C4-2B (cell line): Measurements from ENCODE around the gene CCDC40.

ENCODE experiments used
- CTCF ChIP-seq: fragments of 450-650 bp; conservative IDR thresholded peaks from 2 replicates; pipeline ENCODE4 v1.5.1; 2017; ENCODE audit warnings: mild to moderate bottlenecking
- ZFX ChIP-seq: fragments of 450-650 bp; IDR thresholded peaks from 2 replicates; pipeline ENCODE4 v1.6.1; 2017

DNA sequence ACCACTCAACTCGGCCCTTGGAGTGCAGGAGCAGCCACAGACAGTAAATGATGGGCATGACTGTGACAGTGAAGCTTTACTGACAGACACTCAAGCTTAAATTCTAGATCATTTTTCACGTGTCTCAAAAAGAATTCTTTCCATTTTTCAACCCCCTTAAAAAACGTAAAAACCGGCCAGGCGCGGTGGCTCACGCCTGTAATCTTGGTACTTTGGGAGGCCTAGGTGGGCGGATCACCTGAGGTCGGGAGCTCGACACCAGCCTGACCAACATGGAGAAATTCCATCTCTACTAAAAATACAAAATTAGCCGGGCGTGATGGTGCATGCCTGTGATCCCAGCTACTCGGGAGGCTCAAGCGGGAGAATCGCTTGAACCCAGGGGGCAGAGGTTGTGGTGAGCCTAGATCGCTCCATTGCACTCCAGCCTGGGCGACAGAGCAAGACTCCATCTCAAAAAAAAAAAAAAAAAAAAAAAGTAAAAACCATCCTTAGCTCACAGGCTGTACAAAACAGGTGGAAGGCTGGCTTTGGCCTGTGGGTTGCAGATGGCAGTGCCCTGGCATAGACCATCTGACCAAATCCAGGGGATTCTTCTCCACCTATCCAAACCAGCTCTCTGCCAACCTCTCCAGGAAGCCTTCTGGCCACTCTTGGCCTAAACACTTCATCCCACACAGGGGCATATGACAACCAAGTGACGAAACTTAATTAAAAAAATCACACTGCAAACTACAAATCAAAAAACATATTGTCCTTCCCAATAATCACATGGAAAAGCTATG is 19.0 kb upstream of the CCDC40 start:
- TF ChIP-seq CTCF (no peak), ZFX (no peak)
